GM11168 (cell line): ENCODE results near the gene TEX48.

Source experiments
- in situ Hi-C: fragments of 300-500 bp; cut with MboI; formaldehyde crosslinking; loops from one replicate; pipeline ENCODE4 v1.12.0; 2022; ENCODE audit warnings: low sequenced_read_pairs; ENCODE audit not compliant: unreplicated experiment

Gene TEX48

GRCh38 chr9:114681594-114682332, at the start of gene TEX48:
Gene TEX48 (minus strand): TSS chr9:114682192. CDS start chr9:114671723, 10,469 bp downstream.
- in situ Hi-C loops = loop anchor here (5.0 kb wide), 1 partner anchor 331 kb away; no protein-coding TSS in a partner anchor

- in situ Hi-C loops = no loop called here
Measured at GRCh38 chr9:114731701-114732100, 49.7 kb upstream of the TEX48 start.

GRCh38 chr9:114729706-114730105, 47.7 kb upstream of the TEX48 start:
- in situ Hi-C loops = no loop called here

- in situ Hi-C loops = no loop called here
Measured at GRCh38 chr9:114725930-114726329, 43.9 kb upstream of the TEX48 start.

GRCh38 chr9:114724744-114725143, 42.8 kb upstream of the TEX48 start:
- in situ Hi-C loops = no loop called here

- in situ Hi-C loops = no loop called here
Measured at GRCh38 chr9:114723931-114724330, 41.9 kb upstream of the TEX48 start.

- in situ Hi-C loops = no loop called here
Measured at GRCh38 chr9:114722937-114723620, 41.1 kb upstream of the TEX48 start.

- in situ Hi-C loops = no loop called here
Measured at GRCh38 chr9:114722081-114722621, 40.2 kb upstream of the TEX48 start.

- in situ Hi-C loops = no loop called here
Measured at GRCh38 chr9:114721491-114722079, 39.6 kb upstream of the TEX48 start.

- in situ Hi-C loops = no loop called here
Measured at GRCh38 chr9:114720086-114720676, 38.2 kb upstream of the TEX48 start.

GRCh38 chr9:114719290-114719689, 37.3 kb upstream of the TEX48 start:
- in situ Hi-C loops = no loop called here

- in situ Hi-C loops = no loop called here
Measured at GRCh38 chr9:114718801-114719221, 36.8 kb upstream of the TEX48 start.

GRCh38 chr9:114717908-114718486, 36.0 kb upstream of the TEX48 start:
- in situ Hi-C loops = no loop called here

- in situ Hi-C loops = no loop called here
Measured at GRCh38 chr9:114709636-114710035, 27.6 kb upstream of the TEX48 start.

- in situ Hi-C loops = no loop called here
Measured at GRCh38 chr9:114706711-114707110, 24.7 kb upstream of the TEX48 start.

- in situ Hi-C loops = no loop called here
Measured at GRCh38 chr9:114701988-114702387, 20.0 kb upstream of the TEX48 start.

- in situ Hi-C loops = no loop called here
Measured at GRCh38 chr9:114697951-114698351, 16.0 kb upstream of the TEX48 start.

GRCh38 chr9:114696814-114697544, 15.0 kb upstream of the TEX48 start:
- in situ Hi-C loops = no loop called here

GRCh38 chr9:114695948-114696347, 14.0 kb upstream of the TEX48 start:
- in situ Hi-C loops = no loop called here
